IPS-NIHi11 (cell line): ENCODE data around the gene IST1.
"Not testable (repeated sequence)": the region's sequence is repeated elsewhere in the genome, so short reads cannot be mapped to it uniquely, and the experiment has no call there.

Source experiments
- DNase-seq: peaks from one replicate; pipeline ENCODE4 v3.0.0; 2012; ENCODE audit warnings: mixed read lengths, low spot score

The IST1 gene

GRCh38 chr16:71894921-71895678, at the start of gene IST1:
Gene IST1, plus strand, starts transcription at chr16:71895531. Its CDS starts 20,110 bp downstream, at chr16:71915641.
- peak; percentile 98 for DNase-seq

DNA sequence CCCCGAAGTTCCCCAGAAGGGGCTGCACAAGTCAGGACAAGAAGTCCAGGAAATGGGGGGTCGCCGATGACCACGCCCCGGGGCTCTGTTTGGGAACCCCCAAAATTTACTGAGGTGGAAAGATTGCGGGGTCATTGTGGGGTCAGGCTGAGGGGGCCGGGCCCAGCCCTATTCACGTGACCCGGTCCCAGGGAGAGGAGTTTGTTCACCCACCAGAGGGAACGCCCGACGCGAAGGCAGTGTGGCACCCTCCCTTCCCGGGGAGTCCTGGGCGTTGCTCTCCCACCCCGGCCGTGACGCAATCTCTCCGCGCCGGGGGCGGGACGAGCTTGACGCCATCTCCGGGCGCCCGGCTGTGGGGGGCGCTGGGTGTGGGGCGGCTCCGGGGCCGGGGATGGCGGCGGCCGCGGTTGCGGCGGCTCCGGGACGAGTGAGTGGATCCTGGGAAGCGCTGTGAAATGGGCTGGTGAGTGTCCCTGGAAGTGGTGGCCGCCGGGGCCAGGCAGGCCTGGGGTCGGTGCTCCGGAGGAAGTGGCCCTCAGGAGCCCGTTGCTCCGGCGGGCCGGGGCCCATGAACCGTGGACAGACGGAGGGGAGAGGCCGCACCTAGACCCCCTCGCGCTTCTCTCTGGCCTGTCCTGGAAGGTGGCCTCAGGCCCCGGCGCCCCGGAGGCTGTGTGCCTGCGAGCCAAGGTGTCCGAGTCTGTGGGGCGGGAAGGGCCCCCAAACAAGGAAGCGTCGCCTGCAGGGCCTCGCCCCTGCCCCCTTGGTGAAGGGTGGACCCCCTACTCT, 49.5 kb upstream of the IST1 start, which contains the start of gene ATXN1L:
ATXN1L (plus strand) TSS at position 338 of the 792 bp plus-strand sequence. CDS start 3,765 bp downstream, outside the sequence.
- peak; percentile 100 for DNase-seq

DNA sequence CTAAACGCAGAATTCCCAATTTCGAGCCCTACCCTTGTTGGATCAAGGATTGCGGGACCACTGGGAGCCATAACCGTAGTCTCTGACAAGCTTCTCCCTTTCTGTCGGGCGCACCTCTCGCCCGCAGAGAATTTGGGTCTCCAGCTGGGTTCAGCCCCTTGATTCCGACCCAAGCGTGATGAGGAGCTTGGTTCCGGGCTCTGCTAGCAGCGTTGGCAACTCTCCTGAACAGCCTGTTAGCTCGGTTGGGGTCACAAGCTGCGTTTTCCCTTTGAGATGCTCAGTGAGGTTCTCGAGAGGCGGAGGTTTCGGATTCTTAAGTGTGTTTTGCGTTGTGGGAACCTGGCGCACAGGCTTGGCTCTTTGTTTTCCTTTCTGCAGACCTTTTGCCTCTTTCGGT, 48.9 kb upstream of the IST1 start:
- DNase-seq = peak; percentile 32

- no peak for DNase-seq
Observed at GRCh38 chr16:71847096-71847495, 48.2 kb upstream of the IST1 start.

GRCh38 chr16:71848622-71849021, 46.7 kb upstream of the IST1 start:
- no peak for DNase-seq

DNA sequence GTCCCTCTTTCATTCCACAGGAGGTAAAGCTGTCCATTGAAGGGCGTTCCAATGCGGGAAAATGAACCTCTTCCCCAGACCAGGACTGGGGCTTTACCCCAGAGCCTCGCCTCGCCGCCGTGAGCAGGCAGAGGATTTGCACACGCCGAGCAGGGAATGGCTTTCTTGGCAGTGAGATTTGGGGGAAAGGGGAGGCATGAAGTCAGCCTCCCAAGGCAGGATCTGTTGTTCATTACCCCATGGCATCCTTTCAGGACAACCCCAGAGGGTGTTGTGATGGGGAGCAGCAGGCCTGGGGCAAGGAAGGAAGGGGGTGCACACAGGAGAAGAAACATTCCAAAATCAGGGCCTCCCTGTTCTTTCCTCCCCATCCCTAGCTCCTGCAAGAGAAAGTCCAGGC, 43.6 kb upstream of the IST1 start:
- DNase-seq = no peak

GRCh38 chr16:71852158-71852557, 43.2 kb upstream of the IST1 start:
- no peak for DNase-seq

GRCh38 chr16:71852561-71852960, 42.8 kb upstream of the IST1 start:
- no peak for DNase-seq

GRCh38 chr16:71853413-71853812, 41.9 kb upstream of the IST1 start:
- no peak for DNase-seq

- no peak for DNase-seq
Observed at GRCh38 chr16:71854369-71854948, 40.9 kb upstream of the IST1 start.

DNA sequence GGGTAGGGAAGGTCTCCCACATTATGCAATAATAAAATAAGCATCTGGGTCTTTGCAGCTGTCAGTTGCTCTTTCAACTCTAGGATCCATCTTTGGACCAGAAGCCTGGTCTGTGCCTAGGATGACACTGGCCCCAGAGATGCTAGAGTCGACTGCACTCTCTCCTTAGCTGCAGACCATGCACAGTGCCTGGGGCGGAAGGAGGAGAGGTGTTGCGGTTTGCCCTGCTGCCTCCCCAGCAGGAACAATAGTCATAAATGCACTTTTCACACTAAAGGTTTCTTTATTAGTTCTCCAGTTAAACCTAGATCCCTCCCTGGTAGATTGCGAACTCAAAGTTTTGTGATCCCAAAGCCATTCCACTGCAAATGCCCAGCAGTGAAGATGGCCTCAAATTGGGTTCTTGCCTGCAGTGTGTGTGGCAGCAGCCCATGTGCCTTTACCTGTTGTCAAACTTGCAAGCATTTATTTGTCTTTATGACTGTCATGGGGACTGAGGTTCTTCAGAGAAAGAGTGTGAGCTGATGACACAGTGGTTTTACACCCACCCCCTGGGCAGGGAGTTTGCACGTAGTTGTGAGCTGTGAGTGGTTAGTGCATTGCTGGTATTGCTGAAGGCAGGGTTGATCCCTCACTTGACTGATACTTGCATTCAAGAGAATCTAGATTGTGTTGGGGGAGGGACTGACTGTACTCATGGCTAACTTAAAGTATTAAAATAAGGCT, 39.2 kb upstream of the IST1 start:
- no peak for DNase-seq

- DNase-seq = no peak
Observed at GRCh38 chr16:71859762-71860521, 35.4 kb upstream of the IST1 start.

DNA sequence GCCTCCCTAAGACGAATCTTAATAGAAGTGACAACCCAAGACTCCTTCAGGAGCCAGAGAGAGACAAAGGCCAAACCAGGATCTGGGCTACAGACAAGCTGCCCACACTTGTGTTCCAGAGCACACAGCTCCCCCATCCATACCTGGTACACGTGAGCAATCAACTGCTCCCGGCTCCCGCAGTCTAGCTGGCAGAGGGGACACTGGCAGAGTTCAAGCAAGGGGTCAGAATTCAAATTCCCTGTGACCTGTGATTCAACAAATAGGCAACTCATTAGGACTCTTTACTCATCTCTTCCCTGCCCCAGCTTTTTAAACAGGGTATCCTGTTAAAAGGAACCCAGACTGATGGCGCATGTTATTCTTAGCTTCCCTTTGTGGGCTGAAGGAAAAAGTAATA, 31.3 kb upstream of the IST1 start:
- DNase-seq = no peak

DNA sequence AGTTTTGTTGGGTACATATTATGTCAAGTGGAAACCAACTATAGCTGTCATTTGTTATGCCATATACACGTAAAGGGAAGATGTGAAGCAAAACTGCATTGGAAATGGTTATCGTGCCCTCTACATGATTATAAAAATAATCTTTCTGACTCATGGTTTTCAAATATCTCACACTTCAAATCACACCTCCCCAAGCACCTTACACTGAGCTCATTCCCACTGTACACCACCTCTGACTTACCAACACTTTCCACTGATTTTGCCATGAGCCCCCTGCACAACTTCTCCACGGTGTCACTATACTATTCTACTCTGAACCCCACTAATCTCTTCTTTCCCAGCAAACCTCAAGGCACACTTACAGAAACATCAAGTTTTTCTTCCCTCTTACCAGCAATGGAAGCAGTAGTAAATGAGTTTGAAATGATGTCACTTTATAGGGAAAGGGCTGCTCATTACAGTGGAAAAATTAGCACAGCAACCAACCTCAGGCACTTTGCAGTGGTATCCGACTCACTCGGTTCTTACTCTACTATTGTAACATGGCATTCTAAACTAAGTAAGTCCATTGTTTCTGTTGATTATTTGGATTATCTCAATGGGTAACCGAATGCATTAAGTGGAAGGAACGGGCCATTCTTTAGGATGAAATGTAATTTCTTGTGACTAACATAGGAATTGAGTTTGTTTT, 30.0 kb upstream of the IST1 start:
- no peak for DNase-seq

DNA sequence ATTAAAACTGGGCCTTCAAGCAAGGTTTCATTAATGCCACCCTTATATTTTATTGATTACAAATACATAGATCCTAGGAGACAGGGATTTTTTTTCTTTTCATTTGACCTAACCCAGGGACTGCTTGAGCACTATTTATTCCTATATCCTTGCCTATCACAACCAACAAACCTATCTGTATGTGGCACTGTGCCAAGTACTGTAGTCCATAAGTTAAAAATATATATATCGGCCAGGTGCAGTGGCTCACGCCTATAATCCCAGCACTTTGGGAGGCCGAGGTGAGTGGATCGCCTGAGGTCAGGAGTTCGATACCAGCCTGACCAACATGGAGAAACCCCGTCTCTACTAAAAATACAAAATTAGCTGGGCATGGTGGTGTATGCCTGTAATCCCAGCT, 28.2 kb upstream of the IST1 start:
- not testable (repeated sequence) for DNase-seq

DNA sequence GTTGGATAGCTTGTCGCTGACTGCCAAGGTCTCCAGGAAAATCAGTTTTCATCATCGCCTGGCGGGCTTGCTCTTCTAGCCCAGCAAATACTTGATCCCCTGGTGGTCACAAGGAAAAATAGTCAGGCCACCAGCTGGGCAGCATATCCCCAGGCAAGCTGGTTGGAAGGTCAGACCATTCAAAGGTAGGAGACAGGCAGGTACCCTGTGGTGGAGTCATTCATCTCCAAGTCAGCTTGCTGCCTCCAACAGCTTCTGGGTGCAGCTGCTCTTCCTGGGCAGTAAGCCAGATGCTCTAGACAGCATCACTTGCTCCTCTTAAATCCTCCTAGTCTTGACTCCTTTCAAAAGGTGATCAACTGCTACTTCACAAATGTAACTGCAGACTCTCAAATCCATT, 27.4 kb upstream of the IST1 start:
- no peak for DNase-seq

DNA sequence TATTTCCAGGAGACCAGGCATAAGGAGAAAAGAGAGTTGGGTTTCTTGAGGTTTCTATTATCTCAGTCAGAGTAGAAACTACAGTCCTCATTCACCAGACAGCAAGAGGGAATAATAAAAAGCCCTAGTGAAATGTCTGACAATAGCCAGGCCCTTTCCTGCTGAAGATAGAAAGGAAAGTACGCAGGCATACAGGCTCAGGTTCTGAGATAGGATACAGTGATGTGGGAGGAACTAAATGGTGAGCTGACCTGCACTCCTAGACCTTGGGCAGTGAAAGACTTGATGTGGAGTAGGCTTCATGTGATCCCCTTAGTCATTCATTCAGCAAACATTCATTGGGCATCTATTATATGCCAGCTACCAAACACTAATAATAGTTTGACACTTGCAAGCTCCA, 26.2 kb upstream of the IST1 start:
- no peak for DNase-seq

GRCh38 chr16:71870818-71871217, 24.5 kb upstream of the IST1 start:
- DNase-seq = no peak

DNA sequence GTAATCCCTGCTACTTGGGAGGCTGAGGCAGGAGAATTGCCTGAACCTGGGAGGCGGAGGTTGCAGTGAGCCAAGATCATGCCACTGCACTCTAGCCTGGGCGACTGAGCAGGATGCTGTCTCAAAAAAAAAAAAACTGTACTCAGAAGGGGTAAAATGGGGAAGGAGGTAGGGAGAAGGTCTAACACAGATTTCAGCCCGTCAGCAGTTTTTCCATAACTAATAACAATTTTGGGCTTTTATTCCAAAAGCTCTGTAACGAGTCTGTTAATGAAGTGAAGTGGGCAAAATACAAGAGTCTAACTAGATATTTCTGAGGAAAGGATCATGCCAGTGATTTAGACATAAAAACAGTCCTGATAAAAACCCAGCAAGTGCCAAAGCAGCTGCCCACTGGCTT, 22.1 kb upstream of the IST1 start:
- DNase-seq = no peak

DNA sequence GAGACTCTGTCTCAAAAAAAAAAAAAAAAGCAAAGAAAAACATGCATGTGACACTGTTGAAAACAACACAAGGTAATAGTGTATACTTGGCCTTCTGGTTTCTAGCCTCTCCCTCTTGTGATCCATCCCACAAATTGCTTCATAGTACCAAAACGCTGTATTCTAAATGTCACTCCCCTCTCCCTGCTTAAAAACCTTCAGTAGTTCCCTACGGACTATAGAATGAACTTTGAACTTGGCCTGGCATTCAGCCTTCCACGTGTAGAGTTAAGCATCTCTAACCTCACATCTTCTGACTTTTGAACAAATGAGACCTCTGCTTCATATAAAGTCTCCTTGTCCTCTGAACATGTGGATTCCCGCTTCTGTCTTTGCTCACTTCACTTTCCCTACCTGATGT, 16.4 kb upstream of the IST1 start:
- DNase-seq = no peak

DNA sequence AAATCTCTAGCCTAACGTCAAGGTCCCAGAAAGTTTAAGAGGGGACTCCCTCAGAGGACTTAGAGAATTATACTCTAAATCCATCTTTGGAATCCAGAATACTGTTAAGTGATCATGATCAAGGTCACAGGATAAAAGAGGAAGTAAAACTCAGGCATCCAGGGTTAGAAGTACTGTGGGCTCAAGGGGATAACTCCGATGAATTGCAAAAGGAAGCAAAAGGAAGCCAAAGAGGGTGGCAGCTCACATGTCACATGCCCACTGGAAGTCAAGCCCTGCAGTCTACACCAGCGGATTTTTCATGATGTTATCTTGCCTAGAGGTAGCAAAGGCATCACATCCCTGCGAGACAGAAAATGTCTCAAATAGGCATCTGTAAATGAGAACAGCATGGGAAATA, 15.2 kb upstream of the IST1 start:
- no peak for DNase-seq
